Heart left ventricle (tissue), 16 donors: ENCODE results near the gene FAM222A. TPM values are rescaled to one million over a fixed set of nuclear protein-coding genes. Genes with fewer than 3 reads are reported as not detected.

Source experiments
- ATAC-seq, 4 donors: fragments of 200-7000 bp; cut with Tn5 transposase; one replicate each; pipeline ENCODE4 v1.9.1; 2020 to 2022; ENCODE audit warnings: moderate library complexity in 4 of 4, mild to moderate bottlenecking in 3 of 4, moderate number of reproducible peaks in 1 of 4
- DNase-seq, 5 donors: peaks; one replicate each; pipeline ENCODE4 v3.0.0-alpha.2; 2020
- H3K27ac ChIP-seq, 12 donors: fragments of 200-600 bp; sonication (generic) in 4 of 12; one replicate each; pipeline versions ENCODE4 v1.5.0 to v1.8.0; 2016 to 2022; ENCODE audit warnings: mild to moderate bottlenecking in 2 of 12
- H3K27me3 ChIP-seq, 9 donors: fragments of 200-600 bp; sonication (generic) in 2 of 9; one replicate each; pipeline versions ENCODE4 v1.5.1 to v1.8.0; 2016 to 2022; ENCODE audit warnings: mild to moderate bottlenecking in 3 of 9
- H3K36me3 ChIP-seq, 9 donors: fragments of 200-600 bp; sonication (generic) in 2 of 9; one replicate each; pipeline versions ENCODE4 v1.5.0 to v1.8.0; 2018 to 2022; ENCODE audit warnings: mild to moderate bottlenecking in 2 of 9
- H3K4me1 ChIP-seq, 12 donors: fragments of 200-600 bp; sonication (generic) in 4 of 12; one replicate each; pipeline versions ENCODE4 v1.5.0 to v1.8.0; 2016 to 2022; ENCODE audit warnings: mild to moderate bottlenecking in 3 of 12
- H3K4me3 ChIP-seq, 12 donors: fragments of 200-600 bp; sonication (generic) in 4 of 12; one replicate each; pipeline versions ENCODE4 v1.5.0 to v1.8.0; 2017 to 2022; ENCODE audit warnings: mild to moderate bottlenecking in 9 of 12, moderate library complexity in 4 of 12
- H3K9me3 ChIP-seq, 12 donors: fragments of 200-600 bp; sonication (generic) in 4 of 12; one replicate each; pipeline versions ENCODE4 v1.5.0 to v1.8.0; 2016 to 2022; ENCODE audit warnings: mild to moderate bottlenecking in 1 of 12
- POLR2A ChIP-seq, 2 donors: fragments of 450-650 bp; IDR thresholded peaks; one replicate each; pipeline ENCODE4 v1.6.1; 2017; ENCODE audit warnings: antibody characterized with exemption in 2 of 2, mild to moderate bottlenecking in 2 of 2, moderate library complexity in 2 of 2
- WGBS, 4 donors: extraction: QIAGEN DNeasy Blood & Tissue Kit in 2 of 4; methylation state at CpG; one replicate each; pipeline versions ENCODE4 v1.1.5 to v1.1.7; 2013 to 2018; 5-methylcytosine and 5-hydroxymethylcytosine counted together
- intact Hi-C, 10 donors: fragments of 100-400 bp; cut with DNase I; formaldehyde crosslinking; loops; one replicate each; pipeline versions ENCODE4 v1.11.1 to v1.14.2; 2022
- long read RNA-seq, 3 donors: library from polyadenylated mRNA; unstranded; transcript quantifications; one replicate each; pipeline ENCODE4 v2.0.0, GENCODE V29; 2020 to 2021
- polyA plus RNA-seq, 2 donors: library from polyadenylated mRNA; stranded (reverse); fragments of 200-250 nt; gene quantifications; one replicate each; pipeline ENCODE4 v1.2.3, GENCODE V29; 2013
- total RNA-seq, 9 donors: library from RNA; depleted of rRNA in 2 of 9; stranded (reverse); fragments of >200 nt in 2 of 9; fragmentation: NEBNext Ultra II Directional in 3 of 9; extraction: Animal tissue kit (Norgen Biotek cat#: 25700) in 3 of 9; gene quantifications; one replicate each; pipeline versions ENCODE4 v1.1.0 to v1.2.4, GENCODE V29; 2016 to 2023
- TF ChIP-seq, protein P1 (sequence below), 12 donors: fragments of 200-600 bp; sonication (generic) in 4 of 12; IDR thresholded peaks; one replicate each; pipeline versions ENCODE4 v1.5.0 to v1.8.0; 2018 to 2022; ENCODE audit warnings: antibody characterized with exemption in 12 of 12, mild to moderate bottlenecking in 5 of 12
- donor health status: ischemic (EF 13 %, LVEDD 7.1; RV severe dilation, severe dysfunction).
- donor health status: healthy with polysubstance abuse.
- donor health status: DM: no; HTN: yes; CAD: no.
- donor health status: DM: no; HTN: no; CAD: no.
- donor health status: ischemic (EF 25% LVEDD 6.9; RV normal size, moderate dysfunction).
- donor health status: ischemic (EF 25% LVEDD 5.7; RV mildly dilated, moderate dysfunction).
- donor health status: healthy.
- donor health status: DM: yes; HTN: yes; CAD: no.
- donor health status: ischemic (EF 35%, LVEDD 5.7; RV mildly dilated, moderate dysfunction).
- donor health status: nonischemic (EF 11% LVEDD 7.7; RV severe dilation, severe dysfunction).
- donor health status: DM: yes; HTN: yes; CAD: no.
- donor health status: PGD.
- donor health status: ischemic (EF 29% LVEDD 5.4; RV normal size, mild dysfunction).
- donor health status: nonischemic (EF 23%, LVEDD 6.1; RV moderate dilation, normal function).

FAM222A gene
- total RNA-seq (10 to 100 TPM in 6 of 9 donors, 1 to 10 TPM in 3; 3.5 to 45.8 (median 11.2) TPM), polyA plus RNA-seq (1 to 10 TPM; 4.1 to 9.4 TPM)
- long read RNA-seq, donor 1, transcript FAM222A-202 (3 exons, 3,294 nt) = major isoform, 6 of 21 reads
- long read RNA-seq, donor 1, partial matches to known transcripts = 15 of 21 reads
- long read RNA-seq, donor 1, other reads (novel, unspliced or antisense) = 0 of 21 reads
- long read RNA-seq, donor 2, transcript FAM222A-202 (3 exons, 3,294 nt) = major isoform, 11 of 84 reads
- long read RNA-seq, donor 2, partial matches to known transcripts = 72 of 84 reads
- long read RNA-seq, donor 2, other reads (novel, unspliced or antisense) = 1 of 84 reads
- long read RNA-seq, donor 3, transcript FAM222A-202 (3 exons, 3,294 nt) = major isoform, 9 of 44 reads
- long read RNA-seq, donor 3, partial matches to known transcripts = 34 of 44 reads
- long read RNA-seq, donor 3, other reads (novel, unspliced or antisense) = 1 of 44 reads

GRCh38 chr12:109713187-109714070 lies at the start of gene FAM222A:
Gene FAM222A, plus strand, starts transcription at chr12:109713825. Its CDS starts 30,322 bp downstream, at chr12:109744147.
- H3K4me1 ChIP-seq = peaks cover 0 to 62% (median 15%) of the 10 kb centered on the region in 12 donors
- H3K36me3 ChIP-seq = no peaks in the 10 kb centered on the region
- DNase-seq = peak; percentile 98 to 99 (median 98)
- H3K4me3 ChIP-seq = peak within 1 kb of the TSS; percentile 28 to 84 (median 68)
- H3K9me3 ChIP-seq = no peaks in the 10 kb centered on the region
- H3K27me3 ChIP-seq = peaks cover 0 to 39% (median 10%) of the 10 kb centered on the region in 9 donors
- TF ChIP-seq POLR2A (IDR thresholded peaks at IDR 0.05) = peak in 1 of 2 donors; percentile 81
- TF ChIP-seq, protein P1, sequence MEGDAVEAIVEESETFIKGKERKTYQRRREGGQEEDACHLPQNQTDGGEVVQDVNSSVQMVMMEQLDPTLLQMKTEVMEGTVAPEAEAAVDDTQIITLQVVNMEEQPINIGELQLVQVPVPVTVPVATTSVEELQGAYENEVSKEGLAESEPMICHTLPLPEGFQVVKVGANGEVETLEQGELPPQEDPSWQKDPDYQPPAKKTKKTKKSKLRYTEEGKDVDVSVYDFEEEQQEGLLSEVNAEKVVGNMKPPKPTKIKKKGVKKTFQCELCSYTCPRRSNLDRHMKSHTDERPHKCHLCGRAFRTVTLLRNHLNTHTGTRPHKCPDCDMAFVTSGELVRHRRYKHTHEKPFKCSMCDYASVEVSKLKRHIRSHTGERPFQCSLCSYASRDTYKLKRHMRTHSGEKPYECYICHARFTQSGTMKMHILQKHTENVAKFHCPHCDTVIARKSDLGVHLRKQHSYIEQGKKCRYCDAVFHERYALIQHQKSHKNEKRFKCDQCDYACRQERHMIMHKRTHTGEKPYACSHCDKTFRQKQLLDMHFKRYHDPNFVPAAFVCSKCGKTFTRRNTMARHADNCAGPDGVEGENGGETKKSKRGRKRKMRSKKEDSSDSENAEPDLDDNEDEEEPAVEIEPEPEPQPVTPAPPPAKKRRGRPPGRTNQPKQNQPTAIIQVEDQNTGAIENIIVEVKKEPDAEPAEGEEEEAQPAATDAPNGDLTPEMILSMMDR (IDR thresholded peaks at IDR 0.05) = peak in 6 of 12 donors; percentile 9 to 39 (median 20)
- intact Hi-C loops = loop anchor here in 9 of 10 donors (1.0 to 10.0 kb wide), 10 partner anchors 10 to 199 kb away; no protein-coding TSS in a partner anchor
- peak; percentile 93 to 97 (median 95) for ATAC-seq
- 1 to 6% (median 3%) methylated on average over 17 to 88 of the region's 88 CpGs for WGBS, 4 donors
- peak within 1 kb of the TSS in 11 of 12 donors; percentile 37 to 83 (median 71) for H3K27ac ChIP-seq

GRCh38 chr12:109664402-109664801 lies 49.2 kb upstream of the FAM222A start:
- Histone ChIP-seq H3K36me3 (no peaks in the 10 kb centered on the region), H3K27ac (no peak overlapping the region), H3K9me3 (no peaks in the 10 kb centered on the region), H3K4me1 (no peaks in the 10 kb centered on the region), H3K4me3 (no peak overlapping the region), H3K27me3 (peaks cover 0 to 8% (median 0%) of the 10 kb centered on the region in 9 donors)
- ATAC-seq (no peak), DNase-seq (no peak)
- intact Hi-C loops = no loop called here
- TF ChIP-seq, protein P1 (IDR thresholded peaks at IDR 0.05) = no peak
- TF ChIP-seq POLR2A (IDR thresholded peaks at IDR 0.05) = no peak
- 81 to 92% (median 83%) methylated on average over 2 of the region's 2 CpGs for whole genome bisulfite sequencing, 4 donors

- Histone ChIP-seq H3K27me3 (peaks cover 0 to 15% (median 0%) of the 10 kb centered on the region in 9 donors), H3K27ac (no peak overlapping the region)
- 57 to 89% (median 72%) methylated on average over 1 of the region's 1 CpG for WGBS, 4 donors
Measured at GRCh38 chr12:109666068-109666467, 47.6 kb upstream of the FAM222A start.

More at GRCh38 chr12:109666068-109666467, 47.6 kb upstream of the FAM222A start:
- DNase-seq (no peak), ATAC-seq (no peak)
- no peaks in the 10 kb centered on the region for H3K36me3 ChIP-seq
- H3K4me1 ChIP-seq = no peaks in the 10 kb centered on the region
- no peaks in the 10 kb centered on the region for H3K9me3 ChIP-seq
- no peak for TF ChIP-seq POLR2A (IDR thresholded peaks at IDR 0.05)
- TF ChIP-seq, protein P1 (IDR thresholded peaks at IDR 0.05) = no peak
- intact Hi-C loops = no loop called here
- H3K4me3 ChIP-seq = no peak overlapping the region
